Karpas-422 (cell line): ENCODE data around the gene STAMBPL1. TPM values are rescaled to one million over a fixed set of nuclear protein-coding genes. Genes with fewer than 3 reads are reported as not detected.

Experiments used
- DNase-seq: peaks from one replicate; pipeline ENCODE4 v3.0.0-alpha.2; 2015
- H2AFZ ChIP-seq: fragments of 200-600 bp; sonication (generic); 2 replicates; pipeline ENCODE4 v1.6.1; 2014; ENCODE audit warnings: antibody characterized with exemption, low read length, mixed read lengths
- H3K27ac ChIP-seq: fragments of 200-600 bp; sonication (generic); 2 replicates; pipeline ENCODE4 v1.5.1; 2014; ENCODE audit warnings: mild to moderate bottlenecking, low read length, moderate library complexity
- H3K27me3 ChIP-seq: fragments of 200-600 bp; sonication (generic); 2 replicates; pipeline ENCODE4 v1.6.1; 2014; ENCODE audit warnings: low read length, mixed read lengths
- H3K36me3 ChIP-seq: fragments of 200-600 bp; sonication (generic); 2 replicates; pipeline ENCODE4 v1.6.1; 2014; ENCODE audit warnings: low read length, mixed read lengths; ENCODE audit not compliant: insufficient read depth
- H3K4me1 ChIP-seq: fragments of 200-600 bp; sonication (generic); 2 replicates; pipeline ENCODE4 v1.6.1; 2014; ENCODE audit warnings: mild to moderate bottlenecking, low read length, mixed read lengths
- H3K4me2 ChIP-seq: fragments of 200-600 bp; sonication (generic); 2 replicates; pipeline ENCODE4 v1.6.1; 2014; ENCODE audit warnings: low read length, low read depth, mild to moderate bottlenecking; ENCODE audit not compliant: poor library complexity, severe bottlenecking
- H3K4me3 ChIP-seq: fragments of 200-600 bp; sonication (generic); 2 replicates; pipeline ENCODE4 v1.5.1; 2014; ENCODE audit warnings: mild to moderate bottlenecking, antibody characterized with exemption, low read length, mixed read lengths
- H3K79me2 ChIP-seq: fragments of 200-600 bp; sonication (generic); 2 replicates; pipeline ENCODE4 v1.6.1; 2014; ENCODE audit warnings: mild to moderate bottlenecking, low read length, mixed read lengths
- H3K9ac ChIP-seq: fragments of 200-600 bp; sonication (generic); 2 replicates; pipeline ENCODE4 v1.6.0; 2014; ENCODE audit warnings: low read length
- H3K9me2 ChIP-seq: fragments of 200-600 bp; sonication (generic), shearing (Covaris generic); replicated peaks from 2 replicates; pipeline ENCODE4 v1.6.0; 2014; ENCODE audit warnings: mild to moderate bottlenecking, low read length, moderate library complexity; ENCODE audit not compliant: insufficient read depth
- H3K9me3 ChIP-seq: fragments of 300-700, 200-600 bp; sonication (generic); 2 replicates; pipeline ENCODE4 v1.6.1; 2014; ENCODE audit warnings: low read length, mixed read lengths
- H4K20me1 ChIP-seq: fragments of 200-600 bp; sonication (generic); 2 replicates; pipeline ENCODE4 v1.6.1; 2014; ENCODE audit warnings: mild to moderate bottlenecking, antibody characterized with exemption, low read length, low read depth; ENCODE audit not compliant: insufficient read depth
- total RNA-seq: library from RNA; depleted of rRNA; stranded (reverse); fragments of >200 nt; shearing (Covaris generic); gene quantifications from 2 replicates; pipeline ENCODE4 v1.2.3, GENCODE V29; 2014; ENCODE audit warnings: low replicate concordance

The STAMBPL1 gene
- total RNA-seq, 1 experiment from 2014 or later, result 38.5 TPM

DNA sequence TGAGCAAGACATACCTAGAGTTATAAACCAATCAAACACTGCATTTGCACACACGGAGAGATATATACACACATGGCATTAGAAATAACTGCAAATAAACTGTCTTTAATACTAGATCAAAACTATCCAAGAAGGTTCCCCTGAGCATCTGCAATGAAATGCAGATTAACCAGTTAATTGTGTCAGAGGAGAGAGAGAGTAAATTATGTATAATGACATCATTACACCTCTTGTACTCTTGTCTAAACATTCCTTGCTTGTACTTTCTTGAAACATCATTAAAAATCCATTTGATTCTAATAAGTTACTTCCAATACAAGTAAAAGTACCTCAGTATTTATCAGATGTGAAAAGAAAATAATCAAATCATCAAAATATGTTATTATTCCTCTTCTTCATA is 29.3 kb upstream of the STAMBPL1 start:
- Histone ChIP-seq H3K36me3 (no peaks in the 10 kb centered on the region), H3K27ac (no peak overlapping the region), H3K27me3 (no peaks in the 10 kb centered on the region), H3K9me2 (no peaks in the 10 kb centered on the region), H3K4me2 (no peak overlapping the region), H3K79me2 (no peaks in the 10 kb centered on the region), H4K20me1 (no peaks in the 10 kb centered on the region), H3K9me3 (no peaks in the 10 kb centered on the region), H3K9ac (no peak overlapping the region), H2AFZ (no peak overlapping the region), H3K4me1 (no peaks in the 10 kb centered on the region), H3K4me3 (no peak overlapping the region)
- no peak for DNase-seq

DNA sequence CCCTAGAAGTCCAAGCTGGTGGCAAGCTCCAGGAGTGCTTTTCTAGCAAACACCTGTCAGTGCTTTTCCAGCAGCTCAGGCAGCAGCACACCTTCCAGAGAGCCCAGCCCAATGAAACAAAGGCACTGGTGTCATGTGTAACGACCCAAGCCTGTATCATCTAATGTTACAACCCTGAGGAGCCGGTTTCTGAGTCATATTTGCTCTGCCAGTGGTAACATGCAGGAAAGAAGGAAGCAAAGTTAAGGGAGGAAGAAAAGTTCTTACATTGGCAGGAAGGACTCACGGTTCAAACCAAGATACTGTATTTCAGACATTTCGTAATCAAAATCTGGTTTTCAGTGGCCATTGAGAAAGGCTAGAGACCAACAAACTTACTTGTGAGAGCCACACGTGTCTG is 28.3 kb upstream of the STAMBPL1 start, which contains the start of gene ANKRD22:
ANKRD22 (minus strand) TSS at position 139 of the 400 bp plus-strand sequence. CDS start 237 bp downstream, outside the sequence.
- Histone ChIP-seq H3K27ac (no peak within 1 kb of the TSS), H3K79me2 (no peaks in the 10 kb centered on the region), H3K9ac (no peak within 1 kb of the TSS), H3K36me3 (no peaks in the 10 kb centered on the region), H4K20me1 (no peaks in the 10 kb centered on the region), H3K4me1 (no peaks in the 10 kb centered on the region), H2AFZ (no peak within 1 kb of the TSS), H3K9me2 (no peaks in the 10 kb centered on the region), H3K4me3 (no peak within 1 kb of the TSS), H3K9me3 (no peaks in the 10 kb centered on the region), H3K4me2 (no peak within 1 kb of the TSS), H3K27me3 (no peaks in the 10 kb centered on the region)
- DNase-seq, result no peak

DNA sequence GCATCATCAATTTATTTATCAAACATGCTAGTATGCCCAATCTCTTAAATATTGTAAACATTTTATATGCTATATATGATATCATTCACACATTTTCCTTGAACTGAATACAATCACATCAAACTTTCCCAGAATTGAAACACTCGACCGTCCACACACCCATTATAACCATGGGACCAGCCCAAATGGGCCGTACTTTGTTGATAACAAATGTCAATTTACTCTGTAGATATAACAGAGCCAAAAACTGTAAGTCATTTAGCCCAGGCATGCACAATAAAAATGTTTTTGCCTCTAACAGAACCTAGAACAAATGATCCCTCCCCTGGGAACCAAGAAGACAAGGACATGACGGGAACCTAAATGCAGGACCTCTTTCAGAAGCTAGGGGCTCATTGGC is 27.7 kb upstream of the STAMBPL1 start:
- no peaks in the 10 kb centered on the region for H4K20me1 ChIP-seq
- H3K9me2 ChIP-seq, result no peaks in the 10 kb centered on the region
- H3K79me2 ChIP-seq, result no peaks in the 10 kb centered on the region
- no peaks in the 10 kb centered on the region for H3K36me3 ChIP-seq
- no peaks in the 10 kb centered on the region for H3K4me1 ChIP-seq
- H3K9me3 ChIP-seq, result no peaks in the 10 kb centered on the region
- H3K27me3 ChIP-seq, result no peaks in the 10 kb centered on the region
- H3K4me2 ChIP-seq, result no peak overlapping the region
- no peak for DNase-seq
- no peak overlapping the region for H3K4me3 ChIP-seq
- H3K9ac ChIP-seq, result no peak overlapping the region
- no peak overlapping the region for H2AFZ ChIP-seq
- no peak overlapping the region for H3K27ac ChIP-seq

DNA sequence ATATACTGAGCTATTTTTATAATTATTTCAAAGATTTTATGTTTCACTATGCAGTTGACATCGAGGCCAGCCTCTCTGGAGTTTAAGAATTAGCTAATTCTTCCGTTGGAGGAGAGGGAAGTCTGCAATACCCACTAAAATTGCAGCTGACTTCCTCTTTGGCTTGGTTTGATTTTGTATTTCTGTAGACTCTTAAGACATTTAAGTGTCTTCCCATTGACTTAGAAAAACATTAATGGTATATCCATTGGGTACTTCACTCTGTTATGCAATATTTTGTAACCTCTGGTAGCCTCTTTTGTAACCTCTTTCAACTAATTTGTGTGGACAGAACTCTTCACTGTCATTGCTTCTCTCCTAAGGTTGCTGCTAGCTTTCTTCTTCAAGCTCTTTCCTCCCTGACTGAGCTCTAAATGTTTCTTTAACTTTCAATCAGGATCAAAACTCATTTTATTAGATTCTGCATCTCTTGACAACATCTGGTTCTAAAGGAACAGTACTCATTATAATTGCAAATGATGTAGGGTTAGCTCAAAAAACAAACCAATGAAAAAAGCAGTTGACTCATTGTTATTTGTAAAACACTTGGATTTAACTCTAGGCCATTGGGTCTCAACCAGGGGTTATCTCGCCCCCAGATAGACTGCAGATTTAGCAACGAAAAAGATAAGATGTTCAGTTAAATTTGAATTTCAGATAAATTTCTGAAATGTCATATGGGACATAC is 26.7 kb upstream of the STAMBPL1 start:
- Histone ChIP-seq H3K9me3 (no peaks in the 10 kb centered on the region), H2AFZ (no peak overlapping the region), H3K36me3 (no peaks in the 10 kb centered on the region), H3K4me3 (no peak overlapping the region), H3K4me2 (no peak overlapping the region), H3K9ac (no peak overlapping the region), H3K79me2 (no peaks in the 10 kb centered on the region), H3K27ac (no peak overlapping the region), H3K4me1 (no peaks in the 10 kb centered on the region), H4K20me1 (no peaks in the 10 kb centered on the region), H3K27me3 (no peaks in the 10 kb centered on the region), H3K9me2 (no peaks in the 10 kb centered on the region)
- DNase-seq, result no peak

DNA sequence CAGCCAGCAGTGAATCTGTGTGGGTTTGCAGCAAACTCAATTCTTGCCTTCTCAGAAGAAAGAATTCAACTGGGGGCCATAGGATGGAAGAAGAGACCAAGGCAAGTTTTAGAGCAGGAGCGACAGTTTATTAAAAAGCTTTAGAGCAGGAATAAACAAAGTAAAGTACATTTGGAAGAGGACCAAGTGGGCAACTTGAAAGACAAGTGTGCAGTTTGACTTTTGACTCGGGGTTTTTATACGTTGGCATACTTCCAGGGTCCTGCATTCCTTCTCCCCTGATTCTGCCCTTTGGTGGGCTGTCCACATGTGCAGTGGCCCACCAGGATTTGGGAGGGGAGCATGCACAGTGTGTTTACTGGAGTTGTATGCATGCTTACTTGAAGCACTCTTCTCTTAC is 25.4 kb upstream of the STAMBPL1 start:
- H3K27ac ChIP-seq, result no peak overlapping the region
- H3K27me3 ChIP-seq, result no peaks in the 10 kb centered on the region
- DNase-seq, result no peak
- H3K36me3 ChIP-seq, result no peaks in the 10 kb centered on the region
- H3K79me2 ChIP-seq, result no peaks in the 10 kb centered on the region
- no peak overlapping the region for H3K4me3 ChIP-seq
- H4K20me1 ChIP-seq, result no peaks in the 10 kb centered on the region
- no peaks in the 10 kb centered on the region for H3K4me1 ChIP-seq
- H3K9me3 ChIP-seq, result no peaks in the 10 kb centered on the region
- H3K4me2 ChIP-seq, result no peak overlapping the region
- no peak overlapping the region for H3K9ac ChIP-seq
- no peak overlapping the region for H2AFZ ChIP-seq
- no peaks in the 10 kb centered on the region for H3K9me2 ChIP-seq

DNA sequence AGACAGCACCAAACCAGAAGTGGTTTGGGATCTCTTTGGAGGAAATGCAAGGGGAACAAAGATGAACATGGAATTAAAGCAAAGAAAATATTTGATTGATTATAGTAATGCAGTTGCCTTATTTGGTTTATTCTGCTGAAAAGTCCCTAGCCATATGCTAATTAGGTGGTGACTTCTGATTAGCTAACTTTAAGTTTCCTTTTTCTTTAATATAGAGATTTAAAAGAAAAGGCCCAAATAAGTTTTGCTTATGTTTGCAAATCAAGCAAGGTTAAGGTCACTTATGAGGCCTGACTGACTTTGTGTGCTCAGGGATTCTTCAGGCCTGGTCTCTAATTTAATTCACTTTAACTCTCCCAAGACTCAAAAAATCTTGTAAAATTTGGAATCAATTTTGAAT is 22.2 kb upstream of the STAMBPL1 start:
- Histone ChIP-seq H3K27ac (no peak overlapping the region), H3K4me2 (no peak overlapping the region), H4K20me1 (no peaks in the 10 kb centered on the region), H3K4me3 (no peak overlapping the region), H3K27me3 (no peaks in the 10 kb centered on the region), H3K79me2 (no peaks in the 10 kb centered on the region), H3K9me3 (no peaks in the 10 kb centered on the region), H3K36me3 (no peaks in the 10 kb centered on the region), H3K4me1 (no peaks in the 10 kb centered on the region), H3K9ac (no peak overlapping the region), H2AFZ (no peak overlapping the region), H3K9me2 (no peaks in the 10 kb centered on the region)
- DNase-seq, result no peak

DNA sequence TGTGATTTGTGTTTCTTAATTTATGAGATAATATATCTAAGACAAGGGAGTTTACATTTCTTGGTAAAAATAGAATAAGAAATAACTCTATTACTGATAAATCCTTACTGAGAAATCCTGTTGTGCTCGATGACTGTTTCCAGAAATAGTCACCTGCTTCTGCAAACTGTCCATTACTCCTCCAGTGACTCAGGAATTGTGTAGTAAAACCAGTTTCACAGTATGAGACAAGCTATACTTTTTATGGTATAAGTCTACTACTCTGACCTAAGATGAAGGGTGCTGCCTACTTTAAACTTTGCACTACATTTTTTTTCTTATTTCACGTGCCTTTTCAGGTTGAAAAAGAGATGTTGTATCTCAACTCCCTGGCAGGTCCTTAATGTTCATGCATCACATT is 21.6 kb upstream of the STAMBPL1 start:
- Histone ChIP-seq H3K9me2 (no peaks in the 10 kb centered on the region), H3K9me3 (no peaks in the 10 kb centered on the region), H2AFZ (no peak overlapping the region), H3K4me1 (no peaks in the 10 kb centered on the region), H3K36me3 (no peaks in the 10 kb centered on the region), H3K27ac (no peak overlapping the region), H3K27me3 (no peaks in the 10 kb centered on the region), H4K20me1 (no peaks in the 10 kb centered on the region), H3K9ac (no peak overlapping the region), H3K4me3 (no peak overlapping the region), H3K79me2 (no peaks in the 10 kb centered on the region), H3K4me2 (no peak overlapping the region)
- DNase-seq, result no peak

DNA sequence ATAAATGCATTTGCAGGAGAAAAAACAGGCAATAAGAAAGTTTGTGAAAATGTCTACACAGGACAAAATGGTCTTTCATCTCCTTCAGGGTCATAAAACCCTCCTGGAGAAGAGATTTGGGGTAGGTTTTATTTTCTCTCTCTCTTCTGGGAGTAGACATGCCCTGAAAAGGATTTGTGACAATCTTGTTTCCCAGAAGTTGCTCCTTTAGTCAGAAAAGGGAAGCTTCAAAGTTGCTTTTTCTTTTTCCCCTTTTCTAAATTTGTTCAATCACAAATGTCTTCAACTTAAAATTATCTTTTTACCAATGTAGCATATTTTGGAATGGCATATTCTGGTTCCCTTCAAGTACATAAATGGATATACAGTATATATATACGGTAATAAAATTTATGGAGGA is 19.0 kb upstream of the STAMBPL1 start:
- H3K27me3 ChIP-seq, result no peaks in the 10 kb centered on the region
- no peak for DNase-seq
- H3K4me1 ChIP-seq, result no peaks in the 10 kb centered on the region
- no peaks in the 10 kb centered on the region for H3K36me3 ChIP-seq
- no peak overlapping the region for H3K9ac ChIP-seq
- H4K20me1 ChIP-seq, result no peaks in the 10 kb centered on the region
- H3K9me3 ChIP-seq, result no peaks in the 10 kb centered on the region
- no peaks in the 10 kb centered on the region for H3K9me2 ChIP-seq
- no peak overlapping the region for H3K27ac ChIP-seq
- H3K4me2 ChIP-seq, result no peak overlapping the region
- H3K4me3 ChIP-seq, result no peak overlapping the region
- H3K79me2 ChIP-seq, result no peaks in the 10 kb centered on the region
- no peak overlapping the region for H2AFZ ChIP-seq
